T-helper 2 cell treated with Interferon-gamma antibody and Interleukin-4, amounts not matched to agents 5 μg/mL and 100 μg/mL, for 36 hours (primary cell): ENCODE results near the gene PDP2.

Source experiments
- DNase-seq: peaks from one replicate; pipeline ENCODE4 v3.0.0; 2021; ENCODE audit warnings: low spot score
- H3K27ac Mint-ChIP-seq: one replicate; pipeline ENCODE4 v1.8.0; 2021; ENCODE audit warnings: mild to moderate bottlenecking, mixed read lengths
- H3K27me3 Mint-ChIP-seq: one replicate; pipeline ENCODE4 v1.8.0; 2021; ENCODE audit warnings: low read depth, mixed read lengths
- H3K36me3 Mint-ChIP-seq: one replicate; pipeline ENCODE4 v1.8.0; 2021; ENCODE audit warnings: low read depth, mixed read lengths
- H3K4me1 Mint-ChIP-seq: one replicate; pipeline ENCODE4 v1.8.0; 2021; ENCODE audit warnings: low read depth, mixed read lengths
- H3K4me3 Mint-ChIP-seq: one replicate; pipeline ENCODE4 v1.8.0; 2022; ENCODE audit warnings: mild to moderate bottlenecking, moderate library complexity, mixed read lengths
- H3K9me3 Mint-ChIP-seq: one replicate; pipeline ENCODE4 v1.8.0; 2021; ENCODE audit warnings: mixed read lengths

PDP2 gene

DNA sequence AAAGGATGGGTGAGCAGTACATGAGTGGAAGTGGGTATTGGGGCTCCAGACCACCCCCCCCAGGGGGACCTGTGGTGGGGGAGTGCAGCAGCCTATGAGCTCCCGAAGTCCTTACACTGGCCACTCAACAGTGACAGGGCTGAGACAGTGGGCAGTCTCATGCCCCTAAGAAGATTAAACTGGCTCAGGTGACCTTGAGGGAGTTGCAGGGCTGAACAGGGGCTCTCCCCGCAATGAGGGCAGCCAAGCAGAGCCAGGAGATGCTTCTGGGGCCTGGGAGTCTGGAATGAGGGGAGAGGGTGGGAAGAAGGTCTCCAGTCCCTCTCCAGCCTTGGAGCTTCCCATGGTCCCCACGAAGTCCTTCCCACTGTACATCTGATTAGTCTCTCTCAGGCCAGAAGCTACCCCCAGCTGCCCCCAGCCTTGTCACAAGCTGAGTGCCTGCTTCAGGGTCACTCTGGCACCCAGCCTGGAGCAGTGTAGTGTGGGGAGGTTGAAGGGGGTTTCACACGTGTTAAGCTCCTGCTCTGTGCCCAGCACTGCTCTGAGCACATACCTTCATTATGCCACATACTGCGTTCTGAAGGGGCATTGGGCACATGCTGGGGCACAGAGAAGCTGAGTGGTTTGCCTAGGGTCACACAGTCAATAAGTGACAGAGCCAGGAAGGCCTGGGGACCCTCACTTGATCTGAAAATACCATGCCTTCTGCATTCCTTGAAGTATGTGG, 39.4 kb downstream of the PDP2 start:
- Mint-ChIP-seq H3K27ac (no peak overlapping the region), H3K4me1 (peaks cover 3% of the 10 kb centered on the region), H3K36me3 (no peaks in the 10 kb centered on the region), H3K4me3 (no peak overlapping the region), H3K9me3 (no peaks in the 10 kb centered on the region), H3K27me3 (peaks cover 24% of the 10 kb centered on the region)
- DNase-seq: no peak

DNA sequence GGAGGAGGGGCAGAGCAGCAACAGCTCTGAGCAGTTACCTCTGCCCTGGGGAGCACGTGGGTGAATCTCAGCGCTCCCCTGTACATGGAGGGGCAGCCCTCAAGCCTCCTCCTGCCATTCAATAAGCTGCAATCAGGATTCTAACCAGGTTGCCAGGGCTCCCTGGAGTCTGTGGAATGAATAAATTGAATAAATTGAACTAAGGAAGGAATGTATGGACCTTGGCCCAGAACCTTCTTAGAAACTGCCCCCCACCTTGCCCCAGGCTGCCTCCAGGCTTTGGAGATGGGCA, 39.9 kb downstream of the PDP2 start:
- Mint-ChIP-seq H3K4me1 (peaks cover 3% of the 10 kb centered on the region), H3K4me3 (no peak overlapping the region), H3K27ac (no peak overlapping the region), H3K36me3 (no peaks in the 10 kb centered on the region), H3K27me3 (peaks cover 24% of the 10 kb centered on the region), H3K9me3 (no peaks in the 10 kb centered on the region)
- no peak for DNase-seq

DNA sequence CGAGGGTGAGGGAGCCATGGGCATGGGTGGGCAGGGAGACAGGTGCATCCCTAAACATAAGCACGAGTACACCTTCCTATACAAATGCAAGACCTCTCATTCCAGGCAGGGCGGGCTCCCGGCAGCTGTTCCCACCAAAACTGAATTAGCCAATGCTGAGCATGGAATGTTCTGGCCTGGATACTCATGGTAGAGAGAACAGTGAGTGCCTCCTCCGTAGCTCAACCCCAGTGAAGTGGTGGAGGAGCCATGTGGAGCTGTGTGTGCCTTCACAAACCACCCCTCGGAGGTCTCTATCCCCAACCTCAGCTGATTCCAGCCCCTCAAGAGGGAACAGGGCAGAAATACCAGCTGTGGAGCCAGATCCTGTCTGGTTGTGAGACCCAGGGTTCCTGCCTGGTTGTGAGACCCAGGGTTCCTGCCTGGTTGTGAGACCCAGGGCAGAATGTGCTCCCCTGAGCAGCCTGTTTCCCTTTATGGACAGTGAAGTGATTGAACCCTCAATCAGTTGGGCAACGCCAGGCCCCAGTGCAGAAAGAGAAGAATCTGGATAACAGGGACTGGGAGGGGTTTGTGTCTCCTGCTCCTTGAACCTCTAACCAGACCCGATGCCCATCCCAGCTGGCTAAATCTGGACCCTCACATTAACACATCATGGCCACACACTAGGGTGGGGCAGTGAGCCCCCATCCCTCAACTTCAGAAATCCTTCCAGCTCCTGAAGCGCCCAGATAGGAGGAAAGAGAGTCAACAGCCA, 40.8 kb downstream of the PDP2 start:
- no peak for DNase-seq
- Mint-ChIP-seq H3K9me3 (no peaks in the 10 kb centered on the region), H3K4me3 (no peak overlapping the region), H3K27ac (no peak overlapping the region), H3K36me3 (no peaks in the 10 kb centered on the region), H3K4me1 (peaks cover 7% of the 10 kb centered on the region), H3K27me3 (peaks cover 32% of the 10 kb centered on the region)

GRCh38 chr16:66921729-66922450, 41.6 kb downstream of the PDP2 start:
- no peaks in the 10 kb centered on the region for H3K36me3 Mint-ChIP-seq
- H3K4me3 Mint-ChIP-seq: no peak overlapping the region

GRCh38 chr16:66923247-66923731, 43.0 kb downstream of the PDP2 start:
- Mint-ChIP-seq H3K36me3 (no peaks in the 10 kb centered on the region), H3K27me3 (peaks cover 38% of the 10 kb centered on the region)
- no peak for DNase-seq

More at GRCh38 chr16:66921729-66922450, 41.6 kb downstream of the PDP2 start:
- peaks cover 38% of the 10 kb centered on the region for H3K27me3 Mint-ChIP-seq
- H3K4me1 Mint-ChIP-seq: peaks cover 7% of the 10 kb centered on the region
- no peaks in the 10 kb centered on the region for H3K9me3 Mint-ChIP-seq
- no peak for DNase-seq
- H3K27ac Mint-ChIP-seq: no peak overlapping the region

DNA sequence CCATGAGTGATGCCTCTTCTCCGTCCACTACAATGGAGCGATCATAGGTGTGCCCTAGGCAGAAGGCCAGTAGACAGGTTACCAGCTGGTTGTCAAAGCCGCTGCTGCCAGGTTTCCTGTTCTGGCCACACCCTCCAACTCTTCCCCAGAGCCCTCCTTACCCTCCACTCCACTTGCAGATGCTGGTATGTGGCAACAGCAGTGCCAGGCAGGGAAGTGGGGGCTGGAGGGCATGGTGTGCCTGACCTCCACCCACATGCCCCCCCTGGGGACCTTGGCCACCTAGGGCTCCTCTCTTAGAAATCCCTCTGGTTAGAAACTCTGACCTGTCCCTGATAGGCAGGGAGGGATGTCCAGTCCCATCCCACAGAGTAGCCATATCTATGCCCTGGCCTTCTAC, 43.6 kb downstream of the PDP2 start:
- H3K4me1 Mint-ChIP-seq: peaks cover 7% of the 10 kb centered on the region
- no peak overlapping the region for H3K4me3 Mint-ChIP-seq
- no peaks in the 10 kb centered on the region for H3K9me3 Mint-ChIP-seq
- DNase-seq: no peak
- peaks cover 38% of the 10 kb centered on the region for H3K27me3 Mint-ChIP-seq
- H3K27ac Mint-ChIP-seq: no peak overlapping the region
- H3K36me3 Mint-ChIP-seq: no peaks in the 10 kb centered on the region

More at GRCh38 chr16:66923247-66923731, 43.0 kb downstream of the PDP2 start:
- Mint-ChIP-seq H3K27ac (no peak overlapping the region), H3K4me3 (no peak overlapping the region), H3K9me3 (no peaks in the 10 kb centered on the region), H3K4me1 (peaks cover 7% of the 10 kb centered on the region)

DNA sequence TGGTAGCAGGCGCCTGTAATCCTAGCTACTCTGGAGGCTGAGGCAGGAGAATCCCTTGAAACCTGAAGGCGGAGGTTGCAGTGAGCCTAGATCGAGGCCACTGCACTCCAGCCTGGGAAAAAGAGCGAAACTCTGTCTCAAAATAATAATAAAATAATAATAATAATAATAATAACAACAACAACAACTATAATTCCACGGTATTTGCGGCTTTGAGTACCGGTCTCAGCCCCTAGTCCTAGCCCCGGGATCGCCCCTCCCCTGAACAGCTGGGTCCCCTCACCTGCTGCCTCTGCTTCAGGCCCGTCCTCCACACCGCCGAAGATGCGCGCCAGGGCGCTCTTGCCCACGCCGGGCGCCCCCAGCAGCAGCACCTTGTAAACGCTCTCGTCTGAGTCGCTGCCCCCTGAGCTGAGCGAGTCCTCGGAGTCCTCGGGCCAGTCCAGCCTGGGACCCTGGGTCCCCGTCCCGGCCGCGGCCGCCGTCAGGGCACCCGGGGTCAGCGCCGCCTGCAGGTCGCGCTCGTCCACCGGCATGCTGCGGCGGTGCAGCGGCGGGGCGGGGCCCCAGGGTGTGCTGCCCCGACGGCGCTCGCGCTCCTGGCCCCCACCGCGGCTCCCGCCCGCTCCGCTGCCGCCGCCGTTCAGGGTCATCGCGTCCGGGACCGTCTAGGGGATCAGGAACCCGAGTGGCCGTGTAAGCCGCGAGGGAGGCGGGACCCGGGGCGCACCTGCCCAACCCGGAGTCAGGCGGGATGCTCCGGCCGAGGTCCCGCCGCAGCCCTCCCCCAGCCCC, 44.4 kb downstream of the PDP2 start:
- Mint-ChIP-seq H3K4me3 (no peak overlapping the region), H3K27me3 (peaks cover 37% of the 10 kb centered on the region), H3K27ac (no peak overlapping the region), H3K36me3 (no peaks in the 10 kb centered on the region), H3K4me1 (peaks cover 7% of the 10 kb centered on the region), H3K9me3 (no peaks in the 10 kb centered on the region)
- DNase-seq: peak; percentile 54

GRCh38 chr16:66925322-66925840, 45.1 kb downstream of the PDP2 start, which contains the start of gene RRAD:
TSS of gene RRAD (minus strand) at chr16:66925535. CDS start at chr16:66925179, 356 bp downstream.
- Mint-ChIP-seq H3K9me3 (no peaks in the 10 kb centered on the region), H3K4me3 (peak within 1 kb of the TSS; percentile 70), H3K4me1 (peaks cover 7% of the 10 kb centered on the region), H3K27me3 (peaks cover 32% of the 10 kb centered on the region), H3K36me3 (no peaks in the 10 kb centered on the region), H3K27ac (peak within 1 kb of the TSS; percentile 31)
- peak; percentile 37 for DNase-seq

GRCh38 chr16:66926171-66926947, 46.0 kb downstream of the PDP2 start:
- DNase-seq: no peak
- H3K9me3 Mint-ChIP-seq: no peaks in the 10 kb centered on the region
- H3K27me3 Mint-ChIP-seq: peaks cover 25% of the 10 kb centered on the region
- no peak overlapping the region for H3K4me3 Mint-ChIP-seq
- H3K36me3 Mint-ChIP-seq: no peaks in the 10 kb centered on the region
- peaks cover 7% of the 10 kb centered on the region for H3K4me1 Mint-ChIP-seq
- peak overlapping the region; percentile 31 for H3K27ac Mint-ChIP-seq

- Mint-ChIP-seq H3K36me3 (peaks cover 3% of the 10 kb centered on the region), H3K27me3 (peaks cover 24% of the 10 kb centered on the region), H3K4me1 (peaks cover 7% of the 10 kb centered on the region), H3K9me3 (no peaks in the 10 kb centered on the region), H3K27ac (no peak overlapping the region), H3K4me3 (no peak overlapping the region)
- DNase-seq: no peak
Measured at GRCh38 chr16:66926961-66927436, 46.7 kb downstream of the PDP2 start.

DNA sequence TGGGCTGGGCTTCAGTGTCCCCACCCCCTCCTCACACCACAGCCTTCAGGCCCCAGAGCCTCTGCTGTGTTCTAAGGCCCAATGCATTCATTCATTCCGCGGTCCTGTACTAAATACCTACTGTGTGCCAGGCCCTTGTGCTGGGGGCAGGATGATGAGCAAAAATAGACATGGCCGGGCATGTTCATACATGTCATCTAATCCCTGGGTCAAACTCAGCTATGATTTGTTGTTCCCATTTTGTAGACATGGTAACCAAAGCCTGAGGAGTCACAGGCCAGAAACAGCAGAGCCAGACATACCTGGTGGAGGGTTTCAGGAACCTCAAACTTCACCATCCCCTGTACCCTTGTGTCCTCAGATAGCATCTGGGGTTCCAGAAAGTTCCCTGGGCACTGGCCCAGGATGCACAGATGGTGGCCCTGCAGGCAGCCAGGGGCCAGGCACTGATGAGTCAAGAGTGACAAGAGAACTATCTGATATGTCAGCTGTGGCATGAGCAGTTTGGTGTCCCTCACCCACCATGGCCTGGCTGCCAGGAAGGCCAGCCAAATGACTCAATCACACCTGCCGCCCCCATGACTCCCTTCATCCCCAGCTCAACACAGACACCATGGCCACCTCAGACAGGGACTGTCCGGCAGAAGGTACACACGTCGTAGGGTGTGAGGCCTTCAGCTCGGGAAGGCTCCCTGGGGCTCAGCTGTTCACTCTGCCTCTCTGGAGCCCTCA, 47.8 kb downstream of the PDP2 start:
- H3K27ac Mint-ChIP-seq: no peak overlapping the region
- peaks cover 24% of the 10 kb centered on the region for H3K27me3 Mint-ChIP-seq
- DNase-seq: peak; percentile 22
- H3K4me3 Mint-ChIP-seq: no peak overlapping the region
- peaks cover 16% of the 10 kb centered on the region for H3K4me1 Mint-ChIP-seq
- H3K36me3 Mint-ChIP-seq: peaks cover 11% of the 10 kb centered on the region
- no peaks in the 10 kb centered on the region for H3K9me3 Mint-ChIP-seq

- H3K4me1 Mint-ChIP-seq: peaks cover 23% of the 10 kb centered on the region
- DNase-seq: peak; percentile 27
- no peak overlapping the region for H3K27ac Mint-ChIP-seq
- peaks cover 17% of the 10 kb centered on the region for H3K36me3 Mint-ChIP-seq
- no peak overlapping the region for H3K4me3 Mint-ChIP-seq
- peaks cover 19% of the 10 kb centered on the region for H3K27me3 Mint-ChIP-seq
- no peaks in the 10 kb centered on the region for H3K9me3 Mint-ChIP-seq
Measured at GRCh38 chr16:66928702-66929388, 48.5 kb downstream of the PDP2 start.
